Hematopoietic multipotent progenitor cell treated with erythropoietin and hydrocortisone succinate and interleukin-3 and kit ligand, for 4 days (in vitro differentiated cells): ENCODE measurements around the gene POR.

Source experiments
- DNase-seq: peaks from one replicate; pipeline ENCODE4 v3.0.0-alpha.2; 2015

Gene POR

GRCh38 chr7:75980430-75981202 is 65.7 kb downstream of the POR start:
- no peak for DNase-seq

DNA sequence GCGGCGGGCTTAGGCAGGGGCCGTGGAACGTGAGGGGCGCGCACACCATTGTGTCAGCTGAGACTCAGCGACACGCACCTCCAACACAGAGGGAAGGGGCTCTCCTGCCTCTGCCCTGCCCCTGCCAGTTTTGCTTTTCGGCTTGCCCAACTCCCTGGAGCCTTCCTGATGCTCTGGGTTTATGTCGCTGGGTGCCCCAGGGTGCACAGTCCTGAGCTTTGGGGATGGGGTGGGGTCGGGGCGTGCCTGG is 66.2 kb downstream of the POR start:
- no peak for DNase-seq

GRCh38 chr7:75981453-75982305 is 66.7 kb downstream of the POR start:
- DNase-seq, result no peak

DNA sequence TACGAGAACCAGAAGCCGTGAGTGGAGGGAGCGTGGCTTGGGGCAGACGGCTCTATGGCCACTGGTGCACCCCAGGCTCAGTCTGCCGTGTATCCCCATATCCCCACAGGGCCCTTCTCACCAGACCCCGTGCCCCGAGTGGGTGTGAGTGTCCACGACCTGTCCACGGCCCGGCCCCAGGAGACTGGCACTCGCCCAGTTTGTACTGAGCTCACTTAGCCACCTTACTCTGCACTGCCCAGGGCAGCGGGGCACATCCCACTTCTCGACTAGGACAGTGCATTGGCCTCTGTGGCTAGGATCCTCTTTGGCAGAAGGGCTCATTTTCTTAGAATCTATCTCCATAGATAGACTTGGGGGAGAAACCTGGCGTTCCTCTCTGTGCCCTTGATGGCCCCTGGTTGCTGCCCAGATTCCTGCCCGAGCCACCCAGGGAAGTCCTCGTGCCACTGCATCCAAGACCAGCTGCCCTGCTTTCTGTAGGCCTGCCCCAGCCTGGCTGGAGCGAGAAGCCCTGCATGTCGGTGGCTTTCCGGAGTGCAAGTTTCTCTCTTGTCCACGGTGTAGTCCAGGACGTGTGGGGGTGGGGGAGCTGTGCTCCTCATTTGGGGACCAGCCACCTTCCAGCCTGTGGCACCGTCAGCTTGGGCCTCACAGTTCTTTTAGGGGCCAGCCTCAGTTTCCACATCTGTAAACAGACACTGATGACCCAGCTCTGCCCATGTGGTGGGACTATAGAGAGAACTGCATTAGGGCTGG is 67.5 kb downstream of the POR start:
- DNase-seq, result no peak

- DNase-seq, result no peak
Observed at GRCh38 chr7:75983471-75984129, 68.6 kb downstream of the POR start.

DNA sequence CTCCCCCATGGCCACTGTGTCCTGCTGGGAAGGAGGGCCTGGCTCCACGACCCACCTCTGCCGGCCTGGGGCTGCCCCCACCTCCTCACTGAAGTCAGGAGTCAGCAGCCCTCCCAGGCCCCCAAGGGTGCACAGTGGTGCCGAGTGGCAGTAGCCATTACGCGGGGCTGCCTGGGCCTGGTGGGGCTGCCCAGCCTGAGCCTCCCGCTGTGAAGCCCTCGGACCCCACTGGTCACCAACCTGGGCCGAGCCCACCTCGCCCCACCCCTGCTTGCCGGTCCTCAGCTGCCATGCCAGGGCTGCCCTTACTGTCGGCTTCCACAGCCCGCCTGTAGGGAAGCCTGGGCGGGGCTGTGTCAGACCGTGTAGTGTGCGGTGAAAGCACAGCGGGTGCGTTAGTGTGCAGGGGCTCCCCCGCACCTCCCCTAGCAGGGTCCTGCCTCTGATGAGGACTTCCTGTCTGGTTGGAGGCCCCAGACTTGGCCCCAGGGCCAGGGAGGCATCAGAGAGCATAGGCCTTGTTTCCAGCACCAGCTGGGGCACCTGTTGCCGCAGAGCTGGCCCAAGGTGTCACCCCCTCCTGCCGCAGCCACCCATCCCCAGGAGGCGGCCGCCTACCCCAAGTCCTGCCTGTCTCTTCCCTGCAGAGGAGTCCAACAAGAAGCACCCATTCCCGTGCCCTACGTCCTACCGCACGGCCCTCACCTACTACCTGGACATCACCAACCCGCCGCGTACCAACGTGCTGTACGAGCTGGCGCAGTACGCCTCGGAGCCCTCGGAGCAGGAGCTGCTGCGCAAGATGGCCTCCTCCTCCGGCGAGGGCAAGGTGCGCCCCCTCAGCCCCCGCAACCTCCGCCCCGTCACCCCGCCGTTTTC is 69.4 kb downstream of the POR start:
- DNase-seq, result no peak

- DNase-seq, result no peak
Observed at GRCh38 chr7:75985009-75985517, 70.1 kb downstream of the POR start.

DNA sequence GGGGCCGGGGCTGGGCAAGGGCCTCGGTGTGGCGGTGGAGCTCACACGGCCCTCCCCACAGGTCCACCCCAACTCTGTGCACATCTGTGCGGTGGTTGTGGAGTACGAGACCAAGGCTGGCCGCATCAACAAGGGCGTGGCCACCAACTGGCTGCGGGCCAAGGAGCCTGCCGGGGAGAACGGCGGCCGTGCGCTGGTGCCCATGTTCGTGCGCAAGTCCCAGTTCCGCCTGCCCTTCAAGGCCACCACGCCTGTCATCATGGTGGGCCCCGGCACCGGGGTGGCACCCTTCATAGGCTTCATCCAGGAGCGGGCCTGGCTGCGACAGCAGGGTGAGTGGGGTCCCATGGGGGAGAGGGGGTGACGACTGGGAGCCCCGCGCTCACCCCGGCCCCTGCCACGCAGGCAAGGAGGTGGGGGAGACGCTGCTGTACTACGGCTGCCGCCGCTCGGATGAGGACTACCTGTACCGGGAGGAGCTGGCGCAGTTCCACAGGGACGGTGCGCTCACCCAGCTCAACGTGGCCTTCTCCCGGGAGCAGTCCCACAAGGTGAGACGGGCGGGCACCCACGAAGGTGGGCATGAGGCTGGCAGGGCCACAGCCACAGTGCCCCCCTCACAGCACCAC is 70.7 kb downstream of the POR start:
- peak; percentile 42 for DNase-seq

GRCh38 chr7:75986147-75986781 is 71.3 kb downstream of the POR start:
- DNase-seq, result no peak

DNA sequence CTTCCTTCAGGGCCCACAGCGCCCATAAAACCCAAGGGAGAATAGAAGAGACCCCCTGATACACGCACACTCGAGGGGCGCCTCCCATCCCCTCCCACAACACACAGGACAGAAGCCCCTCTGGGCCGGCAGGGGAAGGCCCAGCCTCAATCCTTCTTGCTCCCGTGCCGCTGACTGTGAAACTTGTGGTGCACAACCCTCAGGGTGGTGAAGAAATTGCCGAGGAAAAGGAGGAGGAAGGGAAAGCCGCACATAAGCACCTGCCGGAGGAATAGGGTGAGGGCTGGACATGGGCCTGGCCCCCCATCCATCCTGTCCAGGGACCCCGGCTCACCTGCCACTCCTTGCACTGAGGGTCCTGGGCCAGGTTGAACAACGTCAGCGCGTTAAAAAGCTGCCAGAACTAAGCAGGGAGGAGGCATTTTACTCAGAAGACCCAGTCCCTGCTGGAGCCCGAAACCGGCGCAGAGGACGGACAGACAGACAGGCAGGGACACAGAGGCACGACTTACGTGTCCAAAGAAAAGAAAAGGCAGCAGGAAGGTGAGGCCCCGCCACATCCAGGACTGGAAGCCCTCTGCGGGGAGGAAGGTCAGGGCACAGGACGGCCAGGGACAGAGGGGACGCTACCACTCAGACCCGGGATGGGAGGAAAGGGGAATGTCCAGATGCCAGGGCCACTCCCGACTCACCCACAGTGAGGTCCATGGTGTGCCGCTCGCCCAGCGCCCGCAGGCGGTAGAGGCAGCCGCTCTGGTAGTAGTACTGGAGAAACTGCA is 72.3 kb downstream of the POR start:
- no peak for DNase-seq

GRCh38 chr7:75987805-75988567 is 73.0 kb downstream of the POR start:
- DNase-seq, result no peak

- DNase-seq, result no peak
Observed at GRCh38 chr7:75988568-75989499, 73.9 kb downstream of the POR start.

- no peak for DNase-seq
Observed at GRCh38 chr7:75989500-75990388, 74.8 kb downstream of the POR start.

DNA sequence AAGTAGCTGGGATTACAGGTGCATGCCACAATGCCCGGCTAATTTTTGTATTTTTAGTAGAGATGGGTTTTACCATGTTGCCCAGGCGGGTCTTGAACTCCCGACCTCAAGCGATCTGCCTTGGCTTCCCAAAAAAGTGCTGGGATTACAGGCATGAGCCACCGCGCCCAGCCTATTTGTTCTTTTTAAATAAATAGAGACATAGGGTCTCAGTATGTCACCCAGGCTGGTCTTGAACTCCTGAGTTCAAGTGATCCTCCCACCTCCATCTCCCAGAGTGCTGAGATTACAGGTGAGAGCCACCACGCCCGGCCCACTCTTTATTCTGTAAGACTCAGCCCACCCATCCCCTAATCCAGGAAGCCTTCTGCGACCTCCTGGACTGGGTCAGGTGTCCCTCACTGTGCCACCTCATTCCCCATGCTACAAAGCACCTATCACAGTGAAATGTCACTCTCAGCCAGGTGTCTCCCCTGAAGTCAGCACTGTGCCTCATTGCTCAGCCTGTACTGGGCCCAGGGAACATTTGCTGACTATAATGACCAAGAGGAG is 76.7 kb downstream of the POR start:
- no peak for DNase-seq

- no peak for DNase-seq
Observed at GRCh38 chr7:75992083-75992755, 77.3 kb downstream of the POR start.
